ENCODE results near the gene LNP1. TPM values are rescaled to one million over a fixed set of nuclear protein-coding genes. Genes with fewer than 3 reads are reported as not detected.

LNP1 gene
- total RNA-seq, 1 experiment from 2014 or later = 1.8 TPM

DNA sequence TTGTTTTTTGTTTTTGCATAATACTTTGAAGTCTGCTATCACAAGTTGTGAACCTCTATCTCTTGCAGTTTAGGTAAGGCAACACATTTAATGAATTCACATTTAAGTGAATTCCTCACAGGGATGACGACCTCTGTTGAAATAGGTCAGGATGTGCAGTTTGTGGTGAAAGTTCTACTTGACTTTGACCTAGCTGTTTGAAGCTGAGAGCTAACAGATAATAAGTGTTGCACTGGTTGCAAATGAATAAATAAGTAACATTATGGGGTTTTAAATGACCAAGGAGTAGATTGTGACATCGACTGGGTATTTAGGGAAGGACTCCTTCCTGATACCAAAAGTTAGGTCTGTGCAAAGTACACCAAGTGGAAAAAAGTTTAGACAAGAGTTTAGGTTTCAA, 42.9 kb upstream of the LNP1 start:
- ChIA-PET CTCF (no interaction called here), POLR2A (no interaction called here)
- Histone ChIP-seq H3K4me1 (ENCODE audit: control insufficient read depth, insufficient read depth, low read length) (no peaks in the 10 kb centered on the region), H3K4me3 (ENCODE audit: low read depth in 2 of 2, low read length in 2 of 2) (no peak overlapping the region), H3K36me3 (ENCODE audit: control insufficient read depth, insufficient read depth, low read length) (peaks cover 18% of the 10 kb centered on the region), H3K27me3 (ENCODE audit: control insufficient read depth, insufficient read depth, low read length) (no peaks in the 10 kb centered on the region), H3K9me3 (ENCODE audit: control insufficient read depth, insufficient read depth, low read depth, low read length) (no peaks in the 10 kb centered on the region), H3K27ac (ENCODE audit: low read length) (no peak overlapping the region)
- no peak for TF ChIP-seq REST (IDR thresholded peaks at IDR 0.05; ENCODE audit: insufficient read depth in 1 of 2, low read depth in 2 of 2, low read length in 1 of 2)
- TF ChIP-seq TCF7L2 (IDR thresholded peaks at IDR 0.05; ENCODE audit: low read depth, low read length) = no peak
- TF ChIP-seq CTCF (IDR thresholded peaks at IDR 0.05) = no peak
- TF ChIP-seq SIN3A (IDR thresholded peaks at IDR 0.05; ENCODE audit: borderline replicate concordance, insufficient read depth, low read depth, low read length) = no peak
- TF ChIP-seq POLR2AphosphoS5 (IDR thresholded peaks at IDR 0.05; ENCODE audit: low read depth, low read length) = no peak
- in situ Hi-C loops (cut with HindIII; ENCODE audit: low pct_unique_long_range_greater_than_20kb, low sequenced_read_pairs) (no loop called here), intact Hi-C loops (cut with micrococcal nuclease; ENCODE audit: unreplicated experiment) (no loop called here)
- ATAC-seq (no peak), DNase-seq (ENCODE audit: low read depth, low spot score) (no peak)
- no TSS peak for BruUV-seq (replicated peaks)

DNA sequence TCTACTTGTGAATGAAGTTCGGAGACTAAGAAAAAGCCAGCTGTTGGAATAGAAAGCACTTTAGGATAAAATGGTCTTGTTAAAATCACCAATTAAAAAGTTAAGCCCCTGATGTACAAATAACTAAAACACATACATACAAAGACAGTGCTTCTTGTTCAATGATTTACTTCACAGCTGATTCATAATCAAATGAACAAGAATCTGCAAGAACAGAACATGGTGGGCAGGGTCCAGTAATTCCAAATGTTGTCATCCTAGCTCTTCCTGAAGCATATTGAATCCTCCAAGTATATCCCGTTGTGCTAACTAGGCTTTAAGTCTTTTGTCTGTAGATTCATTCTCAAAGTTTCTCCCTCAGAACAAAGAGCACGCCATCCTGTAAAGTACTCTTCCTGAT, 42.3 kb upstream of the LNP1 start:
- ChIA-PET CTCF (no interaction called here), POLR2A (interaction anchor here (0.6 kb wide), 1 partner anchor 17 kb away, joined by 6 read pairs; no protein-coding TSS in a partner anchor)
- no TSS peak for BruUV-seq (replicated peaks)
- peaks cover 22% of the 10 kb centered on the region for H3K36me3 ChIP-seq (ENCODE audit: control insufficient read depth, insufficient read depth, low read length)
- ATAC-seq (no peak), DNase-seq (ENCODE audit: low read depth, low spot score) (no peak)
- H3K27ac ChIP-seq (ENCODE audit: low read length) = no peak overlapping the region
- TF ChIP-seq REST (IDR thresholded peaks at IDR 0.05; ENCODE audit: insufficient read depth in 1 of 2, low read depth in 2 of 2, low read length in 1 of 2) (no peak), TCF7L2 (IDR thresholded peaks at IDR 0.05; ENCODE audit: low read depth, low read length) (no peak), SIN3A (IDR thresholded peaks at IDR 0.05; ENCODE audit: borderline replicate concordance, insufficient read depth, low read depth, low read length) (no peak), CTCF (IDR thresholded peaks at IDR 0.05) (no peak), POLR2AphosphoS5 (IDR thresholded peaks at IDR 0.05; ENCODE audit: low read depth, low read length) (no peak)
- intact Hi-C loops (cut with micrococcal nuclease; ENCODE audit: unreplicated experiment) (no loop called here), in situ Hi-C loops (cut with HindIII; ENCODE audit: low pct_unique_long_range_greater_than_20kb, low sequenced_read_pairs) (no loop called here)
- no peaks in the 10 kb centered on the region for H3K4me1 ChIP-seq (ENCODE audit: control insufficient read depth, insufficient read depth, low read length)
- H3K9me3 ChIP-seq (ENCODE audit: control insufficient read depth, insufficient read depth, low read depth, low read length) = no peaks in the 10 kb centered on the region
- H3K4me3 ChIP-seq (ENCODE audit: low read depth in 2 of 2, low read length in 2 of 2) = no peak overlapping the region
- no peaks in the 10 kb centered on the region for H3K27me3 ChIP-seq (ENCODE audit: control insufficient read depth, insufficient read depth, low read length)
